ENCODE measurements around the gene SP5.
"Not testable (repeated sequence)": the region's sequence is repeated elsewhere in the genome, so short reads cannot be mapped to it uniquely, and the experiment has no call there.

DNA sequence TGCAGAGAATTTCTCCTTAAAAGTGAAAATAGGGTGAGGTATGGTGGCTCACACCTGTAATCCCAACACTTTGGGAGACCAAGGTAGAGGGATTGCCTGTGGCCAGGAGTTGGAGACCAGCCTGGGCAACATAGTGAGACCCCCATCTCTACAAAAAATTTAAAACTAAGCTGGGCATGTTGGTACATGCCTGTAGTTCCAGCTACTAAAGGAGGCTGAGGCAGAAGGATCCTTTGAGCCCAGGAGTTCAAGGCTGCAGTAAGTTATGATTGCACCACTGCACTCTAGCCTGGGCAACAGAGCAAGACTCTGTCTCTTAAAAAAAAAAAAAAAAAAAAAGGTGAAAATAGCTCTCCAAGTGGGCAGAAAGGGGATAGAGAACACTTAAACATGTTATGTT is 40.9 kb upstream of the SP5 start:
- TF ChIP-seq, protein P1, sequence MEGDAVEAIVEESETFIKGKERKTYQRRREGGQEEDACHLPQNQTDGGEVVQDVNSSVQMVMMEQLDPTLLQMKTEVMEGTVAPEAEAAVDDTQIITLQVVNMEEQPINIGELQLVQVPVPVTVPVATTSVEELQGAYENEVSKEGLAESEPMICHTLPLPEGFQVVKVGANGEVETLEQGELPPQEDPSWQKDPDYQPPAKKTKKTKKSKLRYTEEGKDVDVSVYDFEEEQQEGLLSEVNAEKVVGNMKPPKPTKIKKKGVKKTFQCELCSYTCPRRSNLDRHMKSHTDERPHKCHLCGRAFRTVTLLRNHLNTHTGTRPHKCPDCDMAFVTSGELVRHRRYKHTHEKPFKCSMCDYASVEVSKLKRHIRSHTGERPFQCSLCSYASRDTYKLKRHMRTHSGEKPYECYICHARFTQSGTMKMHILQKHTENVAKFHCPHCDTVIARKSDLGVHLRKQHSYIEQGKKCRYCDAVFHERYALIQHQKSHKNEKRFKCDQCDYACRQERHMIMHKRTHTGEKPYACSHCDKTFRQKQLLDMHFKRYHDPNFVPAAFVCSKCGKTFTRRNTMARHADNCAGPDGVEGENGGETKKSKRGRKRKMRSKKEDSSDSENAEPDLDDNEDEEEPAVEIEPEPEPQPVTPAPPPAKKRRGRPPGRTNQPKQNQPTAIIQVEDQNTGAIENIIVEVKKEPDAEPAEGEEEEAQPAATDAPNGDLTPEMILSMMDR (IDR thresholded peaks at IDR 0.05; ENCODE audit: poor library complexity): not testable (repeated sequence)
- TF ChIP-seq EZH2phosphoT487 (IDR thresholded peaks at IDR 0.05; ENCODE audit: low read depth, severe bottlenecking, unreplicated experiment); EZH2 (IDR thresholded peaks at IDR 0.05; ENCODE audit: borderline replicate concordance): not testable (repeated sequence)
